Measurements from ENCODE around the gene ZBTB5. TPM values are rescaled to one million over a fixed set of nuclear protein-coding genes. Genes with fewer than 3 reads are reported as not detected.

ZBTB5 gene
- total RNA-seq, 4 donors from 2014 or later: 5.6 to 7.0 (median 6.7) TPM

DNA sequence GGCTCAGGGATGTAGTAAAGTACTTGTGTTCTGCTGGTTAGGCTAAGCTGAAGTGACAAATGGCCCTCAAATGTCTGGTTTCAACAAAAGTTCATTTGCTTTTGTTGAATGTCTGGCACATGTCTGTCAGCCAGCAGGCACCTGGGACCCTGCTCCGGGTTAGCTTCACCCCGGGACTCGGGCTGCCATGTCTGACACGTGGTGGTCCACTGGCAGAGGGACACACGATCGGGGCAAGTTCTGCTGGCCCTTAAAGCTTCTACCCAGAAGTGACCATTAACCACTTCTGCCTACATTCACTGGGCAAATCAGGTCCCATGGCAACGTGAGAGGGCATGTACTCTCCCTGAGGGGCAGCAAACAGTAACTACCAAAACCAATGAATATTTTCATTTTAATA, 44.3 kb upstream of the ZBTB5 start:
- Histone ChIP-seq H3K27ac (no peak overlapping the region), H3K9me3 (no peaks in the 10 kb centered on the region), H3K4me1 (no peaks in the 10 kb centered on the region), H3K27me3 (no peaks in the 10 kb centered on the region), H3K36me3 (peaks cover 0 to 55% of the 10 kb centered on the region in 2 donors), H3K4me3 (no peak overlapping the region)
- no peak for TF ChIP-seq POLR2A (IDR thresholded peaks at IDR 0.05)
- TF ChIP-seq, protein P1, sequence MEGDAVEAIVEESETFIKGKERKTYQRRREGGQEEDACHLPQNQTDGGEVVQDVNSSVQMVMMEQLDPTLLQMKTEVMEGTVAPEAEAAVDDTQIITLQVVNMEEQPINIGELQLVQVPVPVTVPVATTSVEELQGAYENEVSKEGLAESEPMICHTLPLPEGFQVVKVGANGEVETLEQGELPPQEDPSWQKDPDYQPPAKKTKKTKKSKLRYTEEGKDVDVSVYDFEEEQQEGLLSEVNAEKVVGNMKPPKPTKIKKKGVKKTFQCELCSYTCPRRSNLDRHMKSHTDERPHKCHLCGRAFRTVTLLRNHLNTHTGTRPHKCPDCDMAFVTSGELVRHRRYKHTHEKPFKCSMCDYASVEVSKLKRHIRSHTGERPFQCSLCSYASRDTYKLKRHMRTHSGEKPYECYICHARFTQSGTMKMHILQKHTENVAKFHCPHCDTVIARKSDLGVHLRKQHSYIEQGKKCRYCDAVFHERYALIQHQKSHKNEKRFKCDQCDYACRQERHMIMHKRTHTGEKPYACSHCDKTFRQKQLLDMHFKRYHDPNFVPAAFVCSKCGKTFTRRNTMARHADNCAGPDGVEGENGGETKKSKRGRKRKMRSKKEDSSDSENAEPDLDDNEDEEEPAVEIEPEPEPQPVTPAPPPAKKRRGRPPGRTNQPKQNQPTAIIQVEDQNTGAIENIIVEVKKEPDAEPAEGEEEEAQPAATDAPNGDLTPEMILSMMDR (IDR thresholded peaks at IDR 0.05 in 4 of 5, conservative IDR thresholded peaks at IDR 0.05 in 1 of 5): no peak
- no peak for DNase-seq
- no peak for ATAC-seq
- intact Hi-C loops (cut with DNase I; ENCODE audit: low total_unique reads) (no loop called here), in situ Hi-C loops (cut with MboI; ENCODE audit: low sequenced_read_pairs in 4 of 4) (no loop called here)

DNA sequence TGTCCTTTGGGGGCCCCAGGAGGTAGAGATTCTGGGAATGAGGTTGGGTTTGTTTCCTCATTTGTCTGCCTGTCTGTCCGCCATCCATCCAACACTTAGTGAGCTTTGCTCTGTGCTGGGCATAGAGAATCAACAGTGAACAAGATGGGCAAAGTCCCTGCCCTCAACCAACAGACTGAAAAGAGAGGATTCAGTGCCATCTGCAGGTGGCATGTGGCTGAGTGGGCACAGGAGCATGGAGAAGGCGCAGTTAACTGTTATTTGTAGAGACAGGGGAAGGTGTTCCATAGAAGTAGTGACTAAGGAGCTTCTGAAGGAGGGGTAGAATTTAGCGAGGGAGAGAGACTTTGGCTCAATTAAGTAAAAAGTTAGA, 43.6 kb upstream of the ZBTB5 start:
- no peaks in the 10 kb centered on the region for H3K9me3 ChIP-seq
- H3K36me3 ChIP-seq: peaks cover 0 to 54% of the 10 kb centered on the region in 2 donors
- no peaks in the 10 kb centered on the region for H3K4me1 ChIP-seq
- ATAC-seq: no peak
- H3K27me3 ChIP-seq: no peaks in the 10 kb centered on the region
- no peak for TF ChIP-seq POLR2A (IDR thresholded peaks at IDR 0.05)
- in situ Hi-C loops (cut with MboI; ENCODE audit: low sequenced_read_pairs in 4 of 4) (no loop called here), intact Hi-C loops (cut with DNase I; ENCODE audit: low total_unique reads) (no loop called here)
- no peak overlapping the region for H3K27ac ChIP-seq
- no peak overlapping the region for H3K4me3 ChIP-seq
- DNase-seq: no peak

DNA sequence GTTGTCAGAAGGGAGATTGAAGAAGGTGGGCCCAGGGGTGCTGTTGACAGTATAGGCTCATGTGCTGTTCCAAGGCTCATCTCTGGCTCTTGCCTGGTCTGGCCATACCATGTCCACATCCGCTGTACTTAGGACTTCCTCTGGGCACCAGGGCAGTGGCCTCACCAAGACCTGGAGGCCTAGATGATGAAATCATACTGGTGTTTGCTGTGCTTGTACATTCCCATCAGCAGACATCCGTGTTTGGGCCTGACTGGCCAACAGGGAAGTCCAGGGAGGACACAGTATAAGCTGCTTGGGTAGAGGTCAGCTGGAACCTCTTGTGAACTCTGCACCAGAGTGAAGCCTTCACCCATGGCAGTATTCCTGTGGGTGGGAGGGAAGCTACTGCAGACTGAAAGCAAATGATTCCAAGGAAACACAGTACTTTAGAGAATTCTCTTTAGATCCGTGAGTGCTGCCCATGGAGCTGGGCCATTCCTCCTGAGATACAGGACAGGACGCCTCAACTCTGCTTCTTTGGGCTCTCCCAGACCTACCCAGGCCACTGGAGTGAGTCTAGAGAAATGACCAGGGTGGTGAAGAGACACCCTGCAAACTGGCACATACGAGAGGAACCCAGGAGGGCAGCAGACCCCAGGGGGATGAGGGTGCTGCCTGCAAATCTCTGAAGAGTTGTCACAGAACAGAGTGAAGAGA, 43.0 kb upstream of the ZBTB5 start:
- peaks cover 2 to 58% of the 10 kb centered on the region in 2 donors for H3K36me3 ChIP-seq
- no peaks in the 10 kb centered on the region for H3K9me3 ChIP-seq
- no peak for DNase-seq
- no peaks in the 10 kb centered on the region for H3K27me3 ChIP-seq
- H3K27ac ChIP-seq: no peak overlapping the region
- no peaks in the 10 kb centered on the region for H3K4me1 ChIP-seq
- ATAC-seq: no peak
- no peak for TF ChIP-seq POLR2A (IDR thresholded peaks at IDR 0.05)
- TF ChIP-seq, protein P1 (IDR thresholded peaks at IDR 0.05 in 4 of 5, conservative IDR thresholded peaks at IDR 0.05 in 1 of 5): no peak
- no peak overlapping the region for H3K4me3 ChIP-seq
- intact Hi-C loops (cut with DNase I; ENCODE audit: low total_unique reads): no loop called here
- in situ Hi-C loops (cut with MboI; ENCODE audit: low sequenced_read_pairs in 4 of 4): no loop called here

DNA sequence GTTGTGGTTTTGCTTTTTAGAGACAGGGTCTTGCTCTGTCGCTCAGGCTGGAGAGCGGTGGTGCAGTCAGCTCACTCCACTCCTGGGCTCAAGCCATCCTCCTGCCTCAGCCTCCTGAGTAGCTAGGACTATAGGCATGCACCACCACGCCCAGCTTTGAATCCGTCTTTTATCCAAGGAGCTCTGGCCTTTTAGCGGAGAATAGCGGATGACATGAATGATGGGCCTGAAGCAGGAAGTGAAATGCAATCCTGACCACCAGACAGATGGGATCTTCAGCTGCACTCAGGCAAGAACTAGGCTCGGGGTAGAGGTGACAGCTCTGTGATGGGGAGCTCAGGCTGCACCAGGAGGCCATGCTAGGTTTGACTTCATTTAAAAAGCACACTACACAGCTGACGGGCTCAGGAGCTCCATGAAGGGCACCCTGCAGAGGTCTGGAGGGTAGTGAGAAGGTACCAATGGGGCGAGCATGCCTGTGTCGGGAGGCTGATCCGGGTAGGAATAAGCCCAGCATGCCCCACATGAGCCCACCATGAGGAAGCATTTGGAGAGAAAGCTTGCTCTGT, 42.4 kb upstream of the ZBTB5 start:
- intact Hi-C loops (cut with DNase I; ENCODE audit: low total_unique reads) (no loop called here), in situ Hi-C loops (cut with MboI; ENCODE audit: low sequenced_read_pairs in 4 of 4) (no loop called here)
- H3K27me3 ChIP-seq: no peaks in the 10 kb centered on the region
- H3K4me1 ChIP-seq: no peaks in the 10 kb centered on the region
- no peak overlapping the region for H3K27ac ChIP-seq
- no peaks in the 10 kb centered on the region for H3K9me3 ChIP-seq
- no peak overlapping the region for H3K4me3 ChIP-seq
- DNase-seq (no peak), ATAC-seq (no peak)
- TF ChIP-seq, protein P1 (IDR thresholded peaks at IDR 0.05 in 4 of 5, conservative IDR thresholded peaks at IDR 0.05 in 1 of 5): no peak
- H3K36me3 ChIP-seq: peaks cover 5 to 61% of the 10 kb centered on the region in 2 donors

DNA sequence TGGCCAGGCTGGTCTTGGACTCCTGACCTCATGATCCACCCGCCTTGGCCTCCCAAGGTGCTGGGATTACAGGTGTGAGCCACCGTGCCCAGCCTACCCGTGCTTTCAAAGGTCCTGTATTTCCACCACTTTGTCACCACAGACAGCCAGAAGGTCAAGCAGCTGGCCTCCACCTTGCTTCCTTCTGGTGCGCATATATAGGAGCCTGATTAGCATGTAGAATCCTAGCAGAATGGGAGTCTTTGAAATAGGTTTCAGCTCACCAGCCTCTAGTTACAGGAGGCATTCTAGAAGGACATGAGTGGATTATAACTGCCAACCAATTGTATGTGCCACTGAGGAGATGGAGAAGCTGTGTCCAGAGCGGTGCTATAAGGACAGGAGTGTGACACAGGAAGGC, 39.4 kb upstream of the ZBTB5 start:
- no peak overlapping the region for H3K4me3 ChIP-seq
- H3K4me1 ChIP-seq: no peaks in the 10 kb centered on the region
- TF ChIP-seq, protein P1 (IDR thresholded peaks at IDR 0.05 in 4 of 5, conservative IDR thresholded peaks at IDR 0.05 in 1 of 5): no peak
- no peak for TF ChIP-seq POLR2A (IDR thresholded peaks at IDR 0.05)
- ATAC-seq (no peak), DNase-seq (no peak)
- intact Hi-C loops (cut with DNase I; ENCODE audit: low total_unique reads): no loop called here
- H3K27me3 ChIP-seq: no peaks in the 10 kb centered on the region
- H3K9me3 ChIP-seq: no peaks in the 10 kb centered on the region
- in situ Hi-C loops (cut with MboI; ENCODE audit: low sequenced_read_pairs in 4 of 4): no loop called here
- peaks cover 7 to 65% of the 10 kb centered on the region in 2 donors for H3K36me3 ChIP-seq
- H3K27ac ChIP-seq: no peak overlapping the region

All from gastrocnemius medialis (tissue), 4 donors.